ENCODE data around the gene CARD11.

CARD11 gene

GRCh38 chr7:2979951-2980350, 63.7 kb downstream of the CARD11 start:
- DNase-seq, result no peak

GRCh38 chr7:2979201-2979631, 64.5 kb downstream of the CARD11 start:
- DNase-seq, result no peak

GRCh38 chr7:2978408-2978807, 65.3 kb downstream of the CARD11 start:
- no peak for DNase-seq

- no peak for DNase-seq
Measured at GRCh38 chr7:2975821-2976371, 67.8 kb downstream of the CARD11 start.

GRCh38 chr7:2974093-2974819, 69.4 kb downstream of the CARD11 start:
- no peak for DNase-seq

- no peak for DNase-seq
Measured at GRCh38 chr7:2972835-2973161, 70.9 kb downstream of the CARD11 start.

GRCh38 chr7:2971914-2972834, 71.5 kb downstream of the CARD11 start:
- DNase-seq, result no peak

GRCh38 chr7:2970861-2971260, 72.8 kb downstream of the CARD11 start:
- no peak for DNase-seq

GRCh38 chr7:2970307-2970664, 73.4 kb downstream of the CARD11 start:
- DNase-seq, result no peak

- no peak for DNase-seq
Measured at GRCh38 chr7:2969398-2970306, 74.0 kb downstream of the CARD11 start.

GRCh38 chr7:2968616-2969397, 74.9 kb downstream of the CARD11 start:
- DNase-seq, result no peak

- DNase-seq, result no peak
Measured at GRCh38 chr7:2968176-2968575, 75.5 kb downstream of the CARD11 start.

GRCh38 chr7:2967705-2968104, 76.0 kb downstream of the CARD11 start:
- DNase-seq, result no peak

- DNase-seq, result no peak
Measured at GRCh38 chr7:2967253-2967652, 76.4 kb downstream of the CARD11 start.

GRCh38 chr7:2966466-2967078, 77.1 kb downstream of the CARD11 start:
- DNase-seq, result no peak

- DNase-seq, result no peak
Measured at GRCh38 chr7:2965745-2966270, 77.9 kb downstream of the CARD11 start.

- no peak for DNase-seq
Measured at GRCh38 chr7:2965301-2965700, 78.4 kb downstream of the CARD11 start.

- DNase-seq, result no peak
Measured at GRCh38 chr7:2964208-2964607, 79.5 kb downstream of the CARD11 start.

- no peak for DNase-seq
Measured at GRCh38 chr7:2962865-2963264, 80.8 kb downstream of the CARD11 start.

GRCh38 chr7:2959828-2960599, 83.7 kb downstream of the CARD11 start:
- DNase-seq, result no peak
